ENCODE results near the gene IL19.
"Not testable (repeated sequence)": the region's sequence is repeated elsewhere in the genome, so short reads cannot be mapped to it uniquely, and the experiment has no call there.

The IL19 gene

GRCh38 chr1:206741142-206741701 lies 29.4 kb upstream of the IL19 start:
- DNase-seq: no peak

- DNase-seq: no peak
These were observed 27.7 kb upstream of the IL19 start for GRCh38 chr1:206742719-206743383.

GRCh38 chr1:206744683-206745082 lies 25.9 kb upstream of the IL19 start:
- DNase-seq: no peak

GRCh38 chr1:206745301-206745700 lies 25.3 kb upstream of the IL19 start:
- no peak for DNase-seq

- no peak for DNase-seq
These were observed 22.1 kb upstream of the IL19 start for GRCh38 chr1:206748348-206749030.

GRCh38 chr1:206751891-206752290 lies 18.7 kb upstream of the IL19 start:
- DNase-seq: no peak

- no peak for DNase-seq
These were observed 18.1 kb upstream of the IL19 start for GRCh38 chr1:206752481-206752880.

GRCh38 chr1:206753141-206753540 lies 17.4 kb upstream of the IL19 start:
- DNase-seq: no peak

GRCh38 chr1:206754011-206754410 lies 16.6 kb upstream of the IL19 start:
- DNase-seq: no peak

- peak; percentile 46 to 48 for DNase-seq
These were observed 12.9 kb upstream of the IL19 start for GRCh38 chr1:206757524-206758266.

GRCh38 chr1:206760590-206760989 lies 10.0 kb upstream of the IL19 start:
- DNase-seq: no peak

GRCh38 chr1:206761159-206761768 lies 9.3 kb upstream of the IL19 start:
- no peak for DNase-seq

GRCh38 chr1:206762741-206763364 lies 7.7 kb upstream of the IL19 start:
- not testable (repeated sequence) for DNase-seq

GRCh38 chr1:206765771-206766170 lies 4.8 kb upstream of the IL19 start:
- DNase-seq: not testable (repeated sequence)

GRCh38 chr1:206766251-206766856 lies 4.2 kb upstream of the IL19 start:
- DNase-seq: peak; percentile 66 to 68

GRCh38 chr1:206768472-206769303 lies 1.9 kb upstream of the IL19 start:
- DNase-seq: no peak

- DNase-seq: peak in 1 of 2 donors; percentile 38
These were observed 1.3 kb upstream of the IL19 start for GRCh38 chr1:206769304-206769731.

GRCh38 chr1:206771338-206771692 lies 742 bp downstream of the IL19 start:
- no peak for DNase-seq

GRCh38 chr1:206772243-206772937 lies 1.8 kb downstream of the IL19 start, which contains the start of gene IL10:
TSS of gene IL10 (minus strand) at chr1:206772494. CDS start at chr1:206772435, 59 bp downstream.
- no peak for DNase-seq

GRCh38 chr1:206774093-206774492 lies 3.5 kb downstream of the IL19 start:
- DNase-seq: no peak

- DNase-seq: no peak
These were observed 5.7 kb downstream of the IL19 start for GRCh38 chr1:206776229-206776628.
